SW480 (cell line): ENCODE measurements around the gene TXN2.
"Not testable (repeated sequence)": the region's sequence is repeated elsewhere in the genome, so short reads cannot be mapped to it uniquely, and the experiment has no call there.

Experiments used
- DNase-seq: peaks from one replicate; pipeline ENCODE4 v3.0.0-alpha.2; 2016; ENCODE audit warnings: low spot score

The TXN2 gene

DNA sequence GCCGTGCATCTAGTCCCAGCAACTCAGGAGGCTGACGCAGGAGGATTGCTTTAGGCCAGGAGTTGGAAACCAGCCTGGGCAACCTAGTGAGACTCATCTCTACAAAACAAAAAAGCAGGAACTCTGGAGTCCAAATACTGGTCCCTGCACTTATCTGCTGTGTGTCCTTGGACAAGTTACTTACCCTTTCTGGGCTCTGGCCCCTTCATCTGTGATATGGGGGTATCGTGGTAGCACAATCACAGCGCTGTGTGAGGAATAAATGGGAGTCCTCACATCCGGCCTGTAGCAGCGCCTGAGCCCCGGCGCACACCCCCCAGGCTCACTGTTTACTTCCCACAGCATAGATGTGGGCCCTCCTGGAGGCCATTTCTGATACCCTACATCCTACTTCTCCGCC, 49.5 kb downstream of the TXN2 start:
- no peak for DNase-seq

DNA sequence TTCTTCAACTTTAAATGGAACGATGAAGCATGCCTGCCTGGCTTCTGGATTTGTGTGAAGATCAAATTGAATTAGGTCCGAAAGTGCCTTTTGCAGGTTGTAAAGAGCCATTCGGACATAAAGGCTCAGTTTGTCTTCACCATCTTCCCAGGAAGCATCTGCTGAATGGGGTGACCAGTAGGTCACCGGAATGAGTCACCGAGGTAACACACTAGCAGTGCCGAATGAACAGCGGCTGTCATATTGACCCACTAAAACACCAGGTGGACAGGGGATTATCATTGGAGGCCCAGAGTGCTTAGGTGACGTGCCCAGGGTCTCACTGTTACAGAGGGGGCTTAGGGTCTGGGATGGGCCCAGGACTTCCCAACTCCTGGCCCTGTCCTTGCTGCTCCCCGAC, 50.6 kb downstream of the TXN2 start:
- no peak for DNase-seq

DNA sequence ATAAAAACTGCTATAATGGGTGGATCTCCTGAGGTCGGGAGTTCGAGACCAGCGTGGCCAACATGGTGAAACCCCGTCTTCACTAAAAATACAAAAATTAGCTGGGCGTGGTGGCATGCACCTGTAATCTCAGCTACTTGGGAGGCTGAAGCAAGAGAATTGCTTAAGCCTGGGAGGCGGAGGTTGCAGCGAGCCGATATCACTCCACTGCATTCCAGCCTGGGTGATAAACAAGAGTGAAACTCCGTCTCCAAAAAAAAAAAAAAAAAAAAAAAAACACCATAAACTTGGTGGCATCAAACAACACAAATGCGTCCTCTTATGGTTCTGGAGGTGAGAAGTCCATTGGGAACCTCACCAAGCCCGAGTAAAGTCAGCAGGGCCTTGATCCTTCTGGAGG, 53.5 kb downstream of the TXN2 start:
- not testable (repeated sequence) for DNase-seq

DNA sequence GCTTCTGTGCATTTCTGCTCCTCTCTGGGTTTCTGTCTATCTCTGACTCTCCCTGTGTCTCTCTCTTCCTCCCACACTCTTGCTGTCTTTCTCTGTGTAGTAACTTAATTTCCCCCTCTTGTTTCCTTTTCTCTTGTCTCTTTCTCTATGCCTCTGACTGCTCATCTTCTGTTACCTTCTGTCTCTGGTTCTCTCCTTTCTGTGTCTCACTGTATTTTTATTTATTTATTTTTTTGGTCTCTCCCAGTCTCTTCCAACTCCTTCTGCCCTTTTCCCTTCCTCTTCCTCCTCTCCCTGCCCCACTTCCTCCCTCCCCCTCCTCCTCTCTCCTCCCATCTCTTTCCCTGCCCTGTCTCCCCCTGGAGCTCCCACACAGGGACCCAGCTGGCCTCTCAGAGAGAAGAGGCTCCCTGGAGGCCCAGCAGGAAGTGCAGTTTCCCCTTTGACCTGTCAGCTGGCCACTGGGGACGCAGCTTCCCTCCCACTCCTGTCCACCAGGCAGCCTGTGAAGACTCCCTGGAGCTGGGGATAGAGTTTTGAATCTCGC, 55.4 kb downstream of the TXN2 start:
- no peak for DNase-seq

DNA sequence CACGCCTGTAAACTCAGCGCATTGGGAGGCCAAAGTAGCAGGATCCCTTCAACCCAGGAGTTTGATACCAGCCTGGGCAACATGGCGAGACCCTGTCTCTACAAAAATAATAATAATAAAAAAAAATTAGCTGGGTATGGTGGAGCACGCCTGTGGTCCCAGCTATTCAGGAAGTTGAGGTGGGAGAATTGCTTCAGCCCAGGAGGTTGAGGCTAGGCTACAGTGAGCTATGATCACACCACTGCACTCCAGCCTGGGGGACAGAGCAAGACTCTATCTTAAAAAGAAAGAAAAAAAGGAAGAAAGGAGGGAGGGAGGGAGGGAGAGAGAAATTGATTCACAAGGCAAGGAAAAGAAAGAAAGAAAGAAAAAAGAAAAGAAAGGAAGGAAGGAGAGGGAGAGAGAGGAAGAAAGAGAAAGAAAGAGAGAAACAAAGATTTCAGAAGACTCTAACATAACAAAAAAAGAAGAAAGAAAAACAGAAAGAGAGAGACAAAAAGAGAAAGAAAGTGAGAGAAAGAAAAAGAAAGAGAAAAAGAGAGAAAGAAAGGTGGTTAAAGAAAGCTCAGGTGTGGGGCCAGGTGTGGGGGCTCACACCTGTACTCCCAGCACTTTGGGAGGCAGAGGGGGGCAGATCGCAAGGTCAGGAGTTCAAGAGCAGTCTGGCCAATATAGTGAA, 56.4 kb downstream of the TXN2 start:
- no peak for DNase-seq

DNA sequence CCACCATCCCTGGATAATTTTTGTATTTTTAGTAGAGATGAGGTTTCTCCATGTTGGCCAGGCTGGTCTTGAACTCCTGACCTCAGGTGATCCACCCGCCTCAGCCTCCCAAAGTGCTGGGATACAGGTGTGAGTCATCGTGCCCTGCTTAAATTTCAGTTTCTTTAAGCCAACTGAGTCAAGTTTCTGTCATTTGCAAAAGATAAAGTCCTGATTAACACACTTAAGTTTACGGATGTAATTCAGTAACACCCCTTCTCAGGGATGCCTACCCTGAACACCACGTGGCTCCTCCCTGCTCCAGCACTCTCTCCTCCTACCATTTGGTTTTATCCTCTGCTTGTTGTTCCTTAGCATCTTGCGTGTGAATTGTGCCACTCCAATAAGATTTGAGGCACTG, 57.0 kb downstream of the TXN2 start:
- not testable (repeated sequence) for DNase-seq

DNA sequence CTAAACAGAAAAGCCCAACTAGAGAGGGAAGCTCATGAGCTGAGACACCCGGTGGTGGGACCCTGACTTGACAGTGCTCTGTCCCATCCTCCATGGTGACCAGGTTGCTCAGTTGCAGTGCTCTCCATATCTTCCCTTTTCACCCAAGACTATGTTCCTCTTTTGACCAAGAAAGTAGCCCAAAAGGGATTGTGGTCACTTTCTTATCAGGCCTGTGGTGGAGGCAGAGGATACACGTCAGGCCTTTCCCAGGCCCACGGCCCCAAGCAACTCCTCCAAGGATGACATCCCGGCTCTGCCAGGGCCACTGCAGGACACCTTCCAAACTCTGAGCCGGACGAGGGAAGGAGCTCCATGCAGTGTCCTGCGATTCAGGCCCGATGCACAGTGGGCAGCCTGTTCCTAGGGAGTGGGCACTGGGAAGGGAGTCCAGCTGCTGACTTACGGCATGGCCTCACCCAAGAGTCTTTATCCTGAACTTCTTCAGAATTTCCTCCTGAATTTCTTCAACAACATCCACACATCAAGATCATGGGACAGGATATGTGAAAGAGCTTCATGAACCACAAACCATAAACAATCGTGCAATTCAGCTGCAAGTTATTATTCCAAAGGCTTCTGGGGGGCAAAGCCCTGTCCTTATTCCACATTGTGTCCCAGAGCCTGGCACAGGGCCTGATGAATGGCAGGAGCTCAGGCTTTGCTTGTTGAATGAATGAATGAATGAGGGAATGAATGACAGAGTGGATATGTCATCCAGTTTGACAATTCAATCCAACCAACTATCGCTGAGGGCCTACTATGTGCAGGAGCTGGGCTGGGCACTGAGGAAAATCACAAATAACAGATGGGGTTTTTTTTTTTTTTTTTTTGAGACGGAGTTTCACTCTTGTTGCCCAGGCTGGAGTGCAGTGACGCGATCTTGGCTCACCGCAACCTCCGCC, 57.7 kb downstream of the TXN2 start:
- DNase-seq, result no peak

DNA sequence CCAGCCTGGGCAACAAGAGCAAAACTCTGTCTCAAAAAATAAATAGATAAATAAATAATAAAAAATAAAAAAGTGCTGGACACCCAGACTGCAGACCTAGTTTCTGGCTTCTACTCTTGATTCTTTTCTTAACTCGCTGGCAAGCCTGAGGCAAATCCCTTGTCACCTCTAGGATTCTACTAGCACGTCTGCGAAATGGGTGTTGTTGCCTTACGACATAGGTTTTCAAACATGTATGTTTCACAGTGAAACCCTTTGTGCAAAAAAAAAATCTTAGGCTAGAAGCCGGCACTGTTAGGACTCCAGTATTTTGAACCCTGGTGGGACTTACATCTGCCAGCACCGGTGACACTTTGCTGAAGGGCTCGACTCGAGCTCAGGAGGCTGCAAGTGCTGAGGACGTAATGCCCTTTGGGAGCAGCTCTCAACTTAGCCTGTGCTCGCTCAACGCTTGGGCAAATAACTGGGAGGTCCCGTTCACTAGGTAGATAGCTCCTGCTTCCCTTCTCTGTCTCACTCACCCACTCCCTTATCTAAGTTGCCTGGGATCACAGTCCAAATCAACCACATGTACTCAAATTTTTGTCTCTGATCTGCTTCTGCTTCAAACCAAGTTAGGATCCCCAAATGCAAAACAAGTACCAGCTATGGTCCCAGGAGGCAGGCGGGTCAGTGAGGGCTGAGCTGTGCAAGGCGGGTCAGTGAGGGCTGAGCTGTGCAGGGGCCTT, 59.0 kb downstream of the TXN2 start:
- DNase-seq, result no peak

DNA sequence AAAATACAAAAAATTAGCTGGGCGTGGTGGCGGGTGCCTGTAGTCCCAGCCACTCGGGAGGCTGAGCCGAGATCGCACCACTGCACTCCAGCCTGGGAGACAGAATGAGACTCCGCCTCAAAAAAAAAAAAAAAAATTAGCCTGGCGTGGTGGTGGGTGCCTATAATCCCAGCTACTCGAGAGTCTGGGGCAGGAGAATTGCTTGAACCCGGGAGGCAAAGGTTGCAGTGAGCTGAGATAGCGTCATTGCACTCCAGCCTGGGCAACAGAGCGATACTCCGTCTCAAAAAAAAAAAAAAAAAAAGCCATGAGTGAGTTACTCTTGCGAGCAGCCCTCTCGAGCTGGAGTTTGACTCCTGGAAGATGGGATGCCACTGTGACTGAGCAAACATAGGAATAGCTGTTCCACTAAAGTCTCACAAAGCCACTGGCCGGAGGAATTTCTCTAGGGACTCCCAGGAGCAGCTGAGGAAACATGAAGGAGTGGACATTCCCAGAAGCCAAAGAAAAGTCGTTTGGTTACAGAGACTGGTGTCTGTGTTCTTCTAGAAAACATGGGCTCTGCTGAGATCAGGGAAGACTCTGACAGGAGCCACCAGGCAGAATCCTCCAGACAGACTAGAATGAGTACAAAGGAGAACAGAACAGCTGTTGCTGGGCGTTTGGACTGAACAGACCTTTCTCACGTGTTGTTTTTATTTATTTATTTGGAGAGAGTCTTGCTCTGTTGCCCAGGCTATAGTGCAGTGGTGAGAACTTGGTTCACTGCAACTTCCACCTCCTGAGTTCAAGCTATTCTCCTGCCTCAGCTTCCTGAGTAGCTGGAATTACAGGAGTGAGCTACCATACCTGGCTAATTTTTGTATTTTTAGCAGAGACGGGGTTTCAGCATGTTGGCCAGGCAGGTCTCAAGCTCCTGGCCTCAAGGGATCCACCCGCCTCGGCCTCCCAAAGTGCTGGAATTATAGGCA, 61.2 kb downstream of the TXN2 start:
- DNase-seq, result no peak

DNA sequence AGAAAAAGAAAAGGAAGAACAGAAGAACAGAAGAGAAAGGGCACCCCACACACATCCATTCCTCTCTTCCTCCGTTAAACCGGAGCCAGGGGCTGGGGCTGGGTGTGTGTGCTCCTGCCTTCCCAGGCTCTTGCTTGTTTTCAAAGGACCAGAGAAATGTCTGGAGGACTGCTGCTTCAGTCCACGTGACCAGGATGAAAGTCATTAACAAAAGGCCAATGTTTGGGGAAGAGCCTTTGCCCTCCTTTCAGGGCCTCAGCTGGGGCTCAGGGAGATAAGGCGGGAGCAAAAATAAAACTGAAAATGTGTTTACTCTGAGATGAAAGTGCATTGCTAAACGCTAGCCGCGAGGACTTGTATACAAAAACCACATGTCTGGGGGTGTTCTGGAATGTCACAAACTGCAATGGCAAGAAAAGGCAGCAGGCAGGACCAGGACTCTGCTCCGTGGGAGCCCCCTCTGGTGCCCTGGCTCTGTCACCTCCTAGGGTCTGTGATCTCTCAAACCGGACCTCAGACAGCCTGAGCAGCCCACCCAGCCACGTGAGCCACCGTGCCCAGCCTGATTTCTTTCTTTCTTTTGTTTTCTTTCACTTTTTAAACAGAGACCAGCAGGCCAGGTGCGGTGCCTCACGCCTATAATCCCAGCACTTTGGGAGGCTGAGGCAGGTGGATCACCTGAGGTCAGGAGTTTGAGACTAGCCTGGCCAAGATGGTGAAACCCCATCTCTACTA, 62.1 kb downstream of the TXN2 start:
- peak; percentile 94 for DNase-seq

DNA sequence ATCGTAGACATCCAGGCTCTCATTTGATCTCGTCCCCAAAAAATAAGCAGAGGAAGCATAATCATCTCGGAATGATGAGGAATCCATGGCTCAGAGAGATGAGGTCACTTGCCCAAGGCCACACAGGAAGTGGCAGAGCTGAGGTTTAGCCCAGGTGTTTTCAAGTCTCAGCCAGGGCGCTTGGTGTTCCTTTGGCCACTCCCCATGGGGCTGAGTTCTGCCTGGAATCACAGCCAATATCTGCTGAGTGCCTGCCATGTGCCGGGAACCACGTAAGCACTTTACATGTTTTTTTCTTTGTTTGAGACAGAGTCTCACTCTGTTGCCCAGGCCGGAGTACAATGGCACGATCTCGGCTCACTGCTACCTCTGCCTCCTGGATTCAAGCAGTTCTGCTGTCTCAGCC, 64.2 kb downstream of the TXN2 start:
- peak; percentile 68 for DNase-seq
